CD8-positive, alpha-beta memory T cell (primary cell): ENCODE data around the gene NR0B2. TPM values are rescaled to one million over a fixed set of nuclear protein-coding genes. Genes with fewer than 3 reads are reported as not detected.
"Not testable (repeated sequence)": the region's sequence is repeated elsewhere in the genome, so short reads cannot be mapped to it uniquely, and the experiment has no call there.

Source experiments
- CTCF ChIA-PET: fragments of 350-600 bp; sonication (Branson Sonifier 250); formaldehyde crosslinking; loops from one replicate; lab custom pipeline; 2021; ENCODE audit warnings: antibody characterized with exemption; lab: Charles Lee
- POLR2A ChIA-PET: fragments of 350-600 bp; sonication (Branson Sonifier 250); formaldehyde crosslinking; loops from one replicate; lab custom pipeline; 2021; ENCODE audit warnings: antibody characterized with exemption; lab: Charles Lee
- DNase-seq, 5 donors: peaks; one replicate each; pipeline versions ENCODE4 v3.0.0 to v3.0.0-alpha.2; 2020 to 2022; ENCODE audit warnings: mixed read lengths in 1 of 5
- H3K27ac ChIP-seq: one replicate; pipeline ENCODE4 v1.7.0; 2013; ENCODE audit warnings: low read depth, mild to moderate bottlenecking, low read length, moderate library complexity
- H3K27me3 ChIP-seq: 2 replicates; pipeline ENCODE4 v1.7.0; 2013; ENCODE audit warnings: low read length, mild to moderate bottlenecking; ENCODE audit not compliant: insufficient read depth, poor library complexity, severe bottlenecking
- H3K36me3 ChIP-seq: 2 replicates; pipeline ENCODE4 v1.7.0; 2013; ENCODE audit warnings: mild to moderate bottlenecking, low read length, moderate library complexity; ENCODE audit not compliant: insufficient read depth
- H3K4me1 ChIP-seq: 2 replicates; pipeline ENCODE4 v1.7.0; 2013; ENCODE audit warnings: mild to moderate bottlenecking, low read length, moderate library complexity; ENCODE audit not compliant: insufficient read depth
- H3K4me3 ChIP-seq: 2 replicates; pipeline ENCODE4 v1.7.0; 2013; ENCODE audit warnings: mild to moderate bottlenecking, low read length
- H3K9me3 ChIP-seq: 2 replicates; pipeline ENCODE4 v1.7.0; 2013; ENCODE audit warnings: mild to moderate bottlenecking, low read length
- H3K27ac Mint-ChIP-seq, 8 donors: one replicate each; pipeline ENCODE4 v1.8.0; 2020 to 2021; ENCODE audit warnings: mixed read lengths in 8 of 8, mild to moderate bottlenecking in 6 of 8, inconsistent platforms in 3 of 8, moderate library complexity in 3 of 8
- H3K27me3 Mint-ChIP-seq, 2 donors: one replicate each; pipeline ENCODE4 v1.8.0; 2020 to 2021; ENCODE audit warnings: mixed read lengths in 2 of 2, mild to moderate bottlenecking in 1 of 2, moderate library complexity in 1 of 2
- H3K36me3 Mint-ChIP-seq, 3 donors: one replicate each; pipeline ENCODE4 v1.8.0; 2020 to 2021; ENCODE audit warnings: mixed read lengths in 3 of 3, inconsistent platforms in 1 of 3, mild to moderate bottlenecking in 1 of 3
- H3K4me1 Mint-ChIP-seq, 3 donors: one replicate each; pipeline ENCODE4 v1.8.0; 2020 to 2021; ENCODE audit warnings: mixed read lengths in 3 of 3, inconsistent platforms in 1 of 3, mild to moderate bottlenecking in 1 of 3
- H3K4me3 Mint-ChIP-seq, 7 donors: one replicate each; pipeline ENCODE4 v1.8.0; 2020 to 2021; ENCODE audit warnings: mixed read lengths in 7 of 7, mild to moderate bottlenecking in 6 of 7, moderate library complexity in 4 of 7, inconsistent platforms in 2 of 7
- H3K9me3 Mint-ChIP-seq, 5 donors: one replicate each; pipeline ENCODE4 v1.8.0; 2020 to 2022; ENCODE audit warnings: mixed read lengths in 5 of 5, mild to moderate bottlenecking in 3 of 5, moderate library complexity in 2 of 5, inconsistent platforms in 1 of 5
- polyA plus RNA-seq: library from polyadenylated mRNA; unstranded; fragments of 300-500 nt; fragmentation: Illumina TruSeq; gene quantifications from one replicate; pipeline ENCODE4 v1.2.3, GENCODE V29; 2021
- total RNA-seq, 2 experiments: library from RNA; stranded (reverse); gene quantifications; one replicate each; pipeline ENCODE4 v1.2.3, GENCODE V29; 2021

Gene NR0B2
- total and polyA plus RNA-seq, 3 experiments from 2014 or later = not detected

- no peak for DNase-seq
- Histone ChIP-seq H3K9me3 (no peaks in the 10 kb centered on the region), H3K27ac (no peak overlapping the region), H3K36me3 (no peaks in the 10 kb centered on the region), H3K27me3 (no peaks in the 10 kb centered on the region), H3K4me3 (no peak overlapping the region), H3K4me1 (no peaks in the 10 kb centered on the region)
- H3K36me3 Mint-ChIP-seq = peaks cover 5 to 28% (median 10%) of the 10 kb centered on the region in 3 donors
- H3K4me1 Mint-ChIP-seq = no peaks in the 10 kb centered on the region
- no peak overlapping the region for H3K4me3 Mint-ChIP-seq
- CTCF ChIA-PET = interaction anchor here (0.7 kb wide), 1 partner anchor 1171 kb away, joined by 3 read pairs; no protein-coding TSS in a partner anchor
- H3K9me3 Mint-ChIP-seq = peaks cover 0 to 4% (median 0%) of the 10 kb centered on the region in 5 donors
- peaks cover 4 to 7% of the 10 kb centered on the region in 2 donors for H3K27me3 Mint-ChIP-seq
- POLR2A ChIA-PET = no interaction called here
- no peak overlapping the region for H3K27ac Mint-ChIP-seq
These were observed 39.6 kb upstream of the NR0B2 start for GRCh38 chr1:26953374-26953773.

GRCh38 chr1:26951821-26952497, 38.2 kb upstream of the NR0B2 start:
- no peaks in the 10 kb centered on the region for H3K27me3 ChIP-seq
- no peaks in the 10 kb centered on the region for H3K4me1 ChIP-seq
- peaks cover 0 to 4% (median 0%) of the 10 kb centered on the region in 5 donors for H3K9me3 Mint-ChIP-seq
- H3K27me3 Mint-ChIP-seq = peaks cover 0 to 7% of the 10 kb centered on the region in 2 donors
- no peak overlapping the region for H3K27ac ChIP-seq
- H3K4me3 ChIP-seq = no peak overlapping the region
- ChIA-PET CTCF (no interaction called here), POLR2A (no interaction called here)
- peaks cover 4% of the 10 kb centered on the region for H3K36me3 ChIP-seq
- peak overlapping the region in 1 of 8 donors; percentile 50 for H3K27ac Mint-ChIP-seq
- H3K4me3 Mint-ChIP-seq = no peak overlapping the region
- no peak for DNase-seq
- H3K4me1 Mint-ChIP-seq = no peaks in the 10 kb centered on the region
- H3K36me3 Mint-ChIP-seq = peaks cover 6 to 32% (median 6%) of the 10 kb centered on the region in 3 donors
- H3K9me3 ChIP-seq = no peaks in the 10 kb centered on the region

GRCh38 chr1:26951216-26951615, 37.4 kb upstream of the NR0B2 start:
- Histone ChIP-seq H3K27me3 (no peaks in the 10 kb centered on the region), H3K36me3 (peaks cover 4% of the 10 kb centered on the region), H3K4me3 (no peak overlapping the region), H3K9me3 (no peaks in the 10 kb centered on the region), H3K27ac (no peak overlapping the region), H3K4me1 (no peaks in the 10 kb centered on the region)
- Mint-ChIP-seq H3K4me3 (no peak overlapping the region), H3K27ac (no peak overlapping the region), H3K36me3 (peaks cover 2 to 38% (median 6%) of the 10 kb centered on the region in 3 donors), H3K9me3 (peaks cover 0 to 2% (median 0%) of the 10 kb centered on the region in 5 donors), H3K27me3 (peaks cover 0 to 5% of the 10 kb centered on the region in 2 donors), H3K4me1 (no peaks in the 10 kb centered on the region)
- ChIA-PET POLR2A (no interaction called here), CTCF (no interaction called here)
- DNase-seq = no peak

- no peak overlapping the region for H3K4me3 ChIP-seq
- H3K9me3 ChIP-seq = no peaks in the 10 kb centered on the region
- ChIA-PET CTCF (no interaction called here), POLR2A (no interaction called here)
- no peaks in the 10 kb centered on the region for H3K4me1 ChIP-seq
- Mint-ChIP-seq H3K4me1 (no peaks in the 10 kb centered on the region), H3K36me3 (peaks cover 1 to 44% (median 6%) of the 10 kb centered on the region in 3 donors), H3K4me3 (peak overlapping the region in 1 of 7 donors; percentile 50), H3K27ac (no peak overlapping the region), H3K9me3 (no peaks in the 10 kb centered on the region), H3K27me3 (peaks cover 0 to 4% of the 10 kb centered on the region in 2 donors)
- DNase-seq = no peak
- peaks cover 4% of the 10 kb centered on the region for H3K36me3 ChIP-seq
- H3K27ac ChIP-seq = no peak overlapping the region
- no peaks in the 10 kb centered on the region for H3K27me3 ChIP-seq
These were observed 36.8 kb upstream of the NR0B2 start for GRCh38 chr1:26950602-26951001.

GRCh38 chr1:26949926-26950319, 36.1 kb upstream of the NR0B2 start:
- CTCF ChIA-PET = no interaction called here
- no peak overlapping the region for H3K4me3 Mint-ChIP-seq

GRCh38 chr1:26949266-26949925, 35.6 kb upstream of the NR0B2 start:
- Histone ChIP-seq H3K27me3 (no peaks in the 10 kb centered on the region), H3K36me3 (peaks cover 4% of the 10 kb centered on the region), H3K4me3 (no peak overlapping the region), H3K27ac (no peak overlapping the region), H3K4me1 (no peaks in the 10 kb centered on the region), H3K9me3 (no peaks in the 10 kb centered on the region)
- Mint-ChIP-seq H3K27me3 (peaks cover 0 to 4% of the 10 kb centered on the region in 2 donors), H3K27ac (peak overlapping the region in 3 of 8 donors; percentile 8 to 55 (median 51)), H3K4me1 (no peaks in the 10 kb centered on the region), H3K4me3 (no peak overlapping the region), H3K36me3 (peaks cover 9 to 56% (median 12%) of the 10 kb centered on the region in 3 donors), H3K9me3 (no peaks in the 10 kb centered on the region)
- ChIA-PET POLR2A (interaction anchor here (0.9 kb wide), 1 partner anchor 10 kb away, joined by 3 read pairs; no protein-coding TSS in a partner anchor), CTCF (no interaction called here)
- DNase-seq = no peak

More at GRCh38 chr1:26949926-26950319, 36.1 kb upstream of the NR0B2 start:
- Histone ChIP-seq H3K36me3 (peaks cover 4% of the 10 kb centered on the region), H3K4me3 (no peak overlapping the region), H3K27ac (no peak overlapping the region), H3K4me1 (no peaks in the 10 kb centered on the region), H3K27me3 (no peaks in the 10 kb centered on the region), H3K9me3 (no peaks in the 10 kb centered on the region)
- POLR2A ChIA-PET = interaction anchor here (0.9 kb wide), 1 partner anchor 9 kb away, joined by 3 read pairs; no protein-coding TSS in a partner anchor
- Mint-ChIP-seq H3K9me3 (no peaks in the 10 kb centered on the region), H3K36me3 (peaks cover 8 to 51% (median 12%) of the 10 kb centered on the region in 3 donors), H3K4me1 (no peaks in the 10 kb centered on the region), H3K27me3 (peaks cover 0 to 4% of the 10 kb centered on the region in 2 donors), H3K27ac (peak overlapping the region in 1 of 8 donors; percentile 81)
- DNase-seq = no peak

GRCh38 chr1:26948725-26949057, 34.9 kb upstream of the NR0B2 start:
- H3K27me3 Mint-ChIP-seq, H3K4me1 ChIP-seq, H3K9me3 ChIP-seq, H3K36me3 ChIP-seq, H3K27ac ChIP-seq, H3K9me3 Mint-ChIP-seq, H3K4me1 Mint-ChIP-seq, H3K4me3 Mint-ChIP-seq, H3K27me3 ChIP-seq, POLR2A ChIA-PET, DNase-seq, CTCF ChIA-PET, H3K4me3 ChIP-seq: not testable (repeated sequence)
- H3K27ac Mint-ChIP-seq = peak overlapping the region in 1 of 8 donors; percentile 82
- H3K36me3 Mint-ChIP-seq = peaks cover 9 to 61% (median 12%) of the 10 kb centered on the region in 3 donors

- Histone ChIP-seq H3K36me3 (peaks cover 26% of the 10 kb centered on the region), H3K4me1 (no peaks in the 10 kb centered on the region), H3K27me3 (no peaks in the 10 kb centered on the region), H3K9me3 (no peaks in the 10 kb centered on the region), H3K4me3 (no peak overlapping the region), H3K27ac (no peak overlapping the region)
- Mint-ChIP-seq H3K36me3 (peaks cover 9 to 73% (median 15%) of the 10 kb centered on the region in 3 donors), H3K27me3 (no peaks in the 10 kb centered on the region), H3K4me3 (no peak overlapping the region), H3K9me3 (no peaks in the 10 kb centered on the region), H3K27ac (no peak overlapping the region), H3K4me1 (no peaks in the 10 kb centered on the region)
- CTCF ChIA-PET = no interaction called here
- no peak for DNase-seq
- POLR2A ChIA-PET = no interaction called here
These were observed 32.5 kb upstream of the NR0B2 start for GRCh38 chr1:26946270-26946669.
